Measurements from ENCODE around the gene ERN1. TPM values are rescaled to one million over a fixed set of nuclear protein-coding genes. Genes with fewer than 3 reads are reported as not detected.
"Not testable (repeated sequence)": the region's sequence is repeated elsewhere in the genome, so short reads cannot be mapped to it uniquely, and the experiment has no call there.

Gene ERN1
- 62.8 TPM for total RNA-seq

DNA sequence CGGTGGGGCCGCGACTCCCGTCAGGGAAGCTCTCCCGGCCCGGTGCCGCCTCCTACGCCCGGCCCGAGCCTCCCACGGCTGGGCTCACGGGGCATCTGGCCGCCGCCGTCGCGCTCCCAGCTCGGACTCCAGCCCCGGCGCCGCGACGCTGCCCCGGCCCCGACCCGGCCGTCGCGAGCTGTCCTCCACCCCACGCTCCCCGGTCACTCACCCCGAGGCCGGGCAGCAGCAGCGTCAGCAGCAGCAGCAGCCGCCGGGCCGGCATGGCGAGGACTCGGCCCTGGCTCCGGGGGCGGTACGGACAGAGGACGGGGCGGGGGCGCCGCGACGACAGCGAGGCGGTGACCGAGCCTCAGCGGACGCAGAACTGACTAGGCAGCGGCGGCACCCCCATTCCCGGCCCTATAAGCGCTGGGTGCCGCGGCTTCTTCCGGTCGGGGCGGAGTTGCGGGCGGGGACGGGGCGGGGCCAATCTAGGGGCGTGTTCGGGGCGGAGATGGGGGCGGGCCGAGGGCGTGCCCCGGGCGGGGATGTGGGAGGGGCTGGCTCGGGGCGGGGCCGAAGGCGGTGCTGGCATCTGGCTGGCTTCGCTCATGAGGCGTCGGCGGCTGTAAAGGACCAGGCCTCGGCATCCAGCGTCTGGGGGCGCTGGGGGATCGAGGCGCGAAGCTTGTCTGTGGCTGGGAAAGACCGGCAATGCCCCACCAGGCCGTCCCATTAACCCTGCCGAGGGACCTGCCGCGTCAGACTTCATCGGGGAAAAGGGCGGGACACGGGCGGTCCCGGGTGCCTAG is at the start of gene ERN1:
Gene ERN1, minus strand, starts transcription at position 380 of the 794 bp plus-strand sequence. Its CDS starts 115 bp downstream, at position 265.
- Histone ChIP-seq H3K4me1 (ENCODE audit: insufficient read depth, low read length) (peaks cover 44% of the 10 kb centered on the region), H3K9me3 (ENCODE audit: low read depth, low read length) (no peaks in the 10 kb centered on the region), H3K27me3 (ENCODE audit: insufficient read depth, low read length) (no peaks in the 10 kb centered on the region), H3K4me3 (ENCODE audit: low read length) (peak within 1 kb of the TSS; percentile 69)

DNA sequence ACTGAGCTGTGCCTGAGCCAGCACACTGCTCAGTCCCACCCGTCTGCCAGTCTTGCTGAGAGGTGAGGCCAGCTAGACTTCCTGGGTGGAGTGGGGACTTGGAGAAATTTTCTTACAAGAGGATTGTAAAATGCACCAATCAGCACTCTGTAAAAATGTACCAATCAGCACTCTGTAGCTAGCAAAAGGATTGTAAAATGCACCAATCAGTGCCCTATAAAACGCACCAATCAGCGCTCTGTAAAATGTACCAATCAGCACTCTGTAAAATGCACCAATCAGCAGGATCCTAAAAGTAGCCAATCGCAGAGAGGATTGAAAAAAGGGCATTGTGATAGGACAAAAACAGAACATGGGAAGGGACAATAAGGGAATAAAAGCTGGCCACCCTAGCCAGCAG is 49.1 kb upstream of the ERN1 start:
- H3K4me1 ChIP-seq (ENCODE audit: insufficient read depth, low read length) = peaks cover 80% of the 10 kb centered on the region
- not testable (repeated sequence) for H3K4me3 ChIP-seq (ENCODE audit: low read length); H3K9me3 ChIP-seq (ENCODE audit: low read depth, low read length); H3K27me3 ChIP-seq (ENCODE audit: insufficient read depth, low read length)

DNA sequence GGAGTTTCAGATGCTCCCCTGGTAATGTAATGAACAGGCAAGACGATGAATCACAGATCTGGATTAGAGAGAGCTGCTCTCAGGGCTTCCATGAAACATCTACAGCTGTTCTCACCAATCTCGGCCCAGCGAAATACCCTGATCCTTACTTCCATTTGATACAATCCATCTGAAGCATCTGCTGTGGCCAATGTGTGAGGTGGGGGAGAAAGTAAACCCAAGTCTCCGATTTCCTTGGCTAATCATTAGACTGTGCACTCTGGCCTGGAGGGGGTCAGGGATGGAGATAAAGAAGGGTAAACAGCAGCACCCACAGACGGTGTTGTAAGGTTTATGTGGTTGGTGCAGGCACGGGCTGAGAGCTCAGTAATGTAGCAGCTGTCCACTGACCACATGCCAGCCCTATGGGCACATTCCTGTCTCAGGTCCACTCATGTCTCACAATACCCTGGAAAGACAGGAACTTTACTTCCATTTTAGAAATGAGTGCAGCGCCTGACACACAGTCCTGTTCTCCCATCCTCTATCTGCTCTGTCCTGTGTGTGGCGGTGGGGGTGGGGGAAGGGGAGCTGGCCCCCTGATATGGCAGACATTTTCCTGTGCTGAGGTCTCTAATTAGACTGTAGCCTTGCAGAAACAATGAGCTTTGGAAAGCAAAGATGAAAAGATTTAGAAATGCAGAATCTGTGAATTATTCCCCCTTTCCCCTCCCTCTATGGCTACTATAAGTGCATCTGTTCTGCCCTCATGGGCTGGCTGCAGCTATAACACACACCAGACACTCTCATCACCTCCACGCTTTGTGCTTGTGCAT is 48.3 kb upstream of the ERN1 start:
- Histone ChIP-seq H3K4me1 (ENCODE audit: insufficient read depth, low read length) (peaks cover 80% of the 10 kb centered on the region), H3K4me3 (ENCODE audit: low read length) (no peak overlapping the region), H3K9me3 (ENCODE audit: low read depth, low read length) (no peaks in the 10 kb centered on the region), H3K27me3 (ENCODE audit: insufficient read depth, low read length) (no peaks in the 10 kb centered on the region)

DNA sequence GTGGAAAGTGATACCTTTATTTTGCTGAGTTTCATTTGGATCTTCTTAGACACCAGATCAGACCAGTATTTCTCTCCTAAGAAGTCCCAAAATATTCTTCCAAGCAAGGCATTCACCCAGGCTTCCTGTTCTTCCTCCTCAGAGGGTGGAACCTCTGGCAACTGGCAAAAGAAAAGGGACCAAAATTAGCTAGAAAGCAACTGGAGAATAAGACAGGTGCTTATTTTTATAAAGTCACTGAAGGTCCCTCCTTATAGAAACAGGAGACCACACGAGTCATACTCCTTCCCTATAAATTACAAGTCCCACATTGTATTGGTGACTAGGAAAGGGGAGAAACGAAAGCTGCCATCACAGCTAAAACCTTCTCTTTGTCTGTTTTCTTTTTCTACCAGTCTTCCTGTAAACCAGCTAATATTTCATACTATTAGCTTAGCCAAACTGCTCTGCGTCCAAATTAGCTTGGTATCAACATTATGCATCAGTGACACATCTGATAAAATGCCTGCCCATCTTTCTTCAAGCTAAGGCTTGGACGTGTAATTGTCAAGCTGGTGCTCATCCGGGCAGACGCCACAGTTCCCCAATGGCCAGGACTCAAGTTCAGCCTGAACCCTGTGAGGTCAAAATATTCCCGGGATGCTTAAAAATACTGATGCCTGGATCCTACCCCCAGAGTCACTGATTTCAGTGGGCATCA is 47.5 kb upstream of the ERN1 start:
- Histone ChIP-seq H3K27me3 (ENCODE audit: insufficient read depth, low read length) (no peaks in the 10 kb centered on the region), H3K4me1 (ENCODE audit: insufficient read depth, low read length) (peaks cover 75% of the 10 kb centered on the region), H3K9me3 (ENCODE audit: low read depth, low read length) (no peaks in the 10 kb centered on the region), H3K4me3 (ENCODE audit: low read length) (no peak overlapping the region)

DNA sequence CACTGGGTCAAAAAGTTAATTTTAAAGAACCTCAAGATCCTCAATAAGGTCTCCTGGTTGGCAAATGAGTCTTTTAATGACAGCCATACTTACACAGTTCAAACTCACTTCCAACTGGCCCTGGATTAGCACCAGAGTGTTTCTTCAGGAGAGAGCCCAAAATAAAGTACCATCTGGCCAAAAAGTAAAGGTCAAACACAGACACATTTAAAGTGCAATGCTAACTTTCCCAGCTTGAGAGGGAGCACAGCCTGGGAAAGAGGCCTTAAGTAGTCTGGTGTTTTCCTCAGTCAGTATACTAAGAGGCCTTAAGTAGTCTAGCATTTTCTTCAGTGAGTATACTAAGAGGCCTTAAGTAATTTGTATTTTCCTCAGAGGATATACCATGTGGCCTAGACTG is 46.6 kb upstream of the ERN1 start:
- Histone ChIP-seq H3K4me3 (ENCODE audit: low read length) (no peak overlapping the region), H3K27me3 (ENCODE audit: insufficient read depth, low read length) (no peaks in the 10 kb centered on the region), H3K9me3 (ENCODE audit: low read depth, low read length) (no peaks in the 10 kb centered on the region), H3K4me1 (ENCODE audit: insufficient read depth, low read length) (peaks cover 74% of the 10 kb centered on the region)

DNA sequence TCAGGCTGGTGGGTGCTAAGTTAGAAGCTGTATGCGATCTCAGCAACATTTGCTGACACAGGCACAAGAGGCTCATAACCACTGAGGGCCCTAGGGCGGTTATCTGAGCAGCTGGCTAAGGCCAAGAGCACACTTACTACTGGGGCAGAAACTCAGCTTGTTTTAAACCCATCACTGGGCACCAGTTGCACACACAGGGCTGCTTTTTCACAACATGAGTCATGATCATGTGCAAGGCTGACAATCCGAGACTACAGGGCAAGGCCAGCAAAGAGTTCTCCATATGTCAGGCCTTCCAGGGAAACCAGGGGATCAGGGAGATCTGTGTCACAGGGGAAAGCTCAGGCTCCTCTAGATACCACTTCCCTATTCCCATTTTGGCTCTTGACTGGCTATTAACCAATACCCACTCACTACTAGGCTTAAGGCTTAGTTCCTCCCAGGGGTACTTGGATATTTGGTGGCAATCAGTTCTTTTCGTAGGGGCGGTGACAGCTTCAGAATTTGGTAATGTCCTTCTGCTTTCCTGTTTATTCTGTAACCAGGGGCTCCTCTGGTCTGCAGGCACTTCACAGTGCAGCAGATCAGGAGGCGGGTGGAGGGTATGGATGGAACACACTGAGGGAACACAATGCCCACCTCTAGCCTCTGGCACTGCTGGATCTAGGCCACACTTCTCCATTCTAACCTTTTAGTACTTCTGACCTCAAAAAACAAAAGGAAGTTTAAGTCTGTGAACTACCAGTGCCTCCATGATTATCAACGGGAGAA is 44.9 kb upstream of the ERN1 start:
- peaks cover 58% of the 10 kb centered on the region for H3K4me1 ChIP-seq (ENCODE audit: insufficient read depth, low read length)
- no peaks in the 10 kb centered on the region for H3K9me3 ChIP-seq (ENCODE audit: low read depth, low read length)
- H3K27me3 ChIP-seq (ENCODE audit: insufficient read depth, low read length) = no peaks in the 10 kb centered on the region
- H3K4me3 ChIP-seq (ENCODE audit: low read length) = no peak overlapping the region

DNA sequence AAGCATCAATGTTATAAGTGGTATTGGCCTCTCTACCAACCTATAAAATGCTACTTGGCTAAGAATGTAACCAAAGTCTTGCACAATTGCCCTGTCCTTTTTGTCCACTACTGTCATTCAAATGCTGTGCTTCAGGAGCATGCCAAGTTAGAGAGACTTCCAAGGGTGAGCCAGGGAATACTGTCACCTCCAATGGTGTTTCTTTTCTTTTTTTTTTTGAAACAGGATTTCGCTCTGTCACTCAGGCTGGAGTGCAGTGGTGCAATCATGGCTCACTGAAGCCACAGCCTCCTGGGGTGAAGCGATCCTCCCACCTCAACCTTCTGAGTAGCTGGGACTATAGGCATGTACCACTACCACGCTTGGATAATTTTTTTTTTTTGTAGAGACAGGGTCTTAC is 43.7 kb upstream of the ERN1 start:
- H3K27me3 ChIP-seq (ENCODE audit: insufficient read depth, low read length) = no peaks in the 10 kb centered on the region
- peaks cover 48% of the 10 kb centered on the region for H3K4me1 ChIP-seq (ENCODE audit: insufficient read depth, low read length)
- H3K9me3 ChIP-seq (ENCODE audit: low read depth, low read length) = no peaks in the 10 kb centered on the region
- H3K4me3 ChIP-seq (ENCODE audit: low read length) = no peak overlapping the region

DNA sequence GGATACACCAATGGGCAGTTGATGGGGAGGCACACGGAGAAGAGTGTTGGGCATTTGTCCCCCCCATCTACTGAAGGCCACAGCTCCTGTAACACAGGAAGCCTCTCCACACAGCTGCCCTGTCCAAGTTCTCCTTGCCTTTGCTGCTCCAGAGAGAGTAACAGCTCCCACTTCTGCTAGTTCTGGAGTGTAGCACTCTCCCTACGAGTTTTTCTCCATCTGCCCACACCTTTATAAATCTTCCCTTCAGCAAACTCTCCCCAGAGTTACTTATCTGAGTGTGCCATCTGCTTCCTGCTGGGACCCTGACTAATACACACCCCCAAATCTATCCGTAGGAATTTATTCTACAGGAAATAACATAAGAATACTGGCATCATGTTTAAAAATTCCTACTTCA is 42.6 kb upstream of the ERN1 start:
- no peak overlapping the region for H3K4me3 ChIP-seq (ENCODE audit: low read length)
- H3K9me3 ChIP-seq (ENCODE audit: low read depth, low read length) = no peaks in the 10 kb centered on the region
- H3K27me3 ChIP-seq (ENCODE audit: insufficient read depth, low read length) = no peaks in the 10 kb centered on the region
- peaks cover 37% of the 10 kb centered on the region for H3K4me1 ChIP-seq (ENCODE audit: insufficient read depth, low read length)

DNA sequence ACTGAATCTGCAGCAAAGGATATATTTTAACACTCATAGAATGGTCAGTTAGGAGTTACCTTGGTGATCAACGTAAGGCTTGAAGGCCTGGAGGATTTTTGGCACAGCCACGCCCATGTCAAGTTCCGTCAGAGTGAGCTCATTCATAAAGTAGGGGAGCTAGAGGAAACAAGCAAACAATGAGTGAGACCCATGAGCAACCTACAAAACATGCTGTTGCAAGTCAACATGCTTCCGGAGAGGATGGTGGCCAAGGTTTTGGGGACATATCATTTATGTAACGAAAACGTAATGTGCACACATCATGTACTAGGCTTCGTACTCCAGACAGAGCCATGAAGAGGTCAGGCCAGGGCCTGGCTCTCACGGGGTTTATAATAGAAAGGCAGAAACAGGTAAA is 41.1 kb upstream of the ERN1 start:
- no peak overlapping the region for H3K4me3 ChIP-seq (ENCODE audit: low read length)
- H3K4me1 ChIP-seq (ENCODE audit: insufficient read depth, low read length) = peaks cover 29% of the 10 kb centered on the region
- H3K9me3 ChIP-seq (ENCODE audit: low read depth, low read length) = no peaks in the 10 kb centered on the region
- H3K27me3 ChIP-seq (ENCODE audit: insufficient read depth, low read length) = no peaks in the 10 kb centered on the region

DNA sequence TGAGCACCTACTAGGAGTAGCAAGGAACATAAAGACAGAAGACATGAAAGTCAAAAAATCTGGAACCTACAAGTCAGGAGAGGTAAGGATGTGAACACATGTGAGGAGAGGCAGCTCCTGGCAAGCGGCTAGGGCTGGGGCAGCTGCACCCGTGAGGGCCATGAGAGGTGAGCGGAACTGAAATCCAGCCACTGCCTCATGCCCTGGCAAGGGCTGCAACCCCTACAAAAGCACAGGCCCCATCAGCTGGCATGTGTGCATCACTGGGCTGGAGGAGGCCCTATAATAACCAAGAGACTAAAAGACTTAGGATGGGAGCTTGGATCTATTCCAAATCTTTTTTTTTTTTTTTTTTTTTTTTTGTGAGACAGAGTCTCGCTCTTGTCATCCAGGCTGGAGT is 40.3 kb upstream of the ERN1 start:
- Histone ChIP-seq H3K4me3 (ENCODE audit: low read length) (no peak overlapping the region), H3K27me3 (ENCODE audit: insufficient read depth, low read length) (no peaks in the 10 kb centered on the region), H3K9me3 (ENCODE audit: low read depth, low read length) (no peaks in the 10 kb centered on the region), H3K4me1 (ENCODE audit: insufficient read depth, low read length) (peaks cover 21% of the 10 kb centered on the region)

DNA sequence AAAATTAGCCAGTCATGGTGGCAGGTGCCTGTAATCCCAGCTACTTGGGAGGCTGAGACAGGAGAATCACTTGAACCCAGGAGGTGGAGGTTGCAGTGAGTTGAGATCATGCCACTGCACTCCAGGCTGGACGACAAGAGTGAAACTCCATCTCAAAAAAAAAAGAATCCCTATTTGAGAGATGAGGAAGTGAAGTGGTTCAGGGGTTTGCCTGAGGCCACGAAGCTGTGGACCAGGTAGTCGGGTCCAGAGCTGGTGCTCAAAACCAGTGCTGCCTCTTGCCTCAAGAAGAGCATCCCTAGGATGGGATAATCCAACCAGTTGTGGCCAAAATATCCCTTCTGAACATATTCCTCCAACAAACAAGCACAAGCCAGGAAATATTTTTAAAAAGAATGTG is 37.7 kb upstream of the ERN1 start:
- H3K9me3 ChIP-seq (ENCODE audit: low read depth, low read length); H3K4me1 ChIP-seq (ENCODE audit: insufficient read depth, low read length): not testable (repeated sequence)

DNA sequence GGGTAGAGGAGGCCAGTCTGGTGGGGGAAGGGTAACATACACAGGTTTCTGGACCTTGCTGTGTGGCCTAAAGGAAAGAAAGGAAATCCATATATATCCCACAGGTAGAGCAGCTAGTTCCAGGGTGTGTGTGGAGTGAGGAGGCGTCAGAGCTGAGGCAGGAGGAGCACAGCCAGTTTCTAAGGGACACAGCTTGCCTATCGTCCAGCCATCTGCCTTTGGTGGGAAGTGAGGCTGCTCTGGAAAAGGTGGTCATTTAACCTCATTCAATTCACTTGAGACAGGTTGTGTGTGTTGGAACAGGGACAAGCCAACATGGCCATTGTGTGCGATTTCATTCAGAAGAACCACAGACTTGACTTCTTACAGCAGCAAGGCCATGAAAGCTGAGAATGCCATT is 36.9 kb upstream of the ERN1 start:
- H3K4me1 ChIP-seq (ENCODE audit: insufficient read depth, low read length) = no peaks in the 10 kb centered on the region
- H3K4me3 ChIP-seq (ENCODE audit: low read length) = no peak overlapping the region
- H3K27me3 ChIP-seq (ENCODE audit: insufficient read depth, low read length) = no peaks in the 10 kb centered on the region
- H3K9me3 ChIP-seq (ENCODE audit: low read depth, low read length) = no peaks in the 10 kb centered on the region

More for the DNA sequence above, 37.7 kb upstream of the ERN1 start:
- H3K4me3 ChIP-seq (ENCODE audit: low read length); H3K27me3 ChIP-seq (ENCODE audit: insufficient read depth, low read length): not testable (repeated sequence)

DNA sequence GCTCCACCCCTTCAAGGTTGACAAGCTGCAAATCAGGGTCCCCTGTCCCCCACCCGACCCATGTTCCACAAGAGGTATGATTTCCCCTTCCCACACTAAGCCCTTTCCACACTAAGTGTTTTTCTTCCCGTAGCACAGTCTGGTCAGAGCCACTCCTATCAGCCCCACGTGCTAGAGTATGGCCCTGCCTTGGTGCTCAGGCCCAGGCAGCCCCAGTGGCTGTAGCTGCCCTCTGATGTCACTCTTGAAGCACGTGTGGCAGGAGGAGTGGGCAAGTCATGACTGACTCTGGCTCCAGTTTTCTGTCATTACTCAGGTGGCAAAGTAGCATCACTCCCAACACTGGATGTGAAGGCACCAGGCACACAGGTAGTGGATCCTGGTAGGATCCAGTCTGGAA is 35.4 kb upstream of the ERN1 start:
- no peak overlapping the region for H3K4me3 ChIP-seq (ENCODE audit: low read length)

DNA sequence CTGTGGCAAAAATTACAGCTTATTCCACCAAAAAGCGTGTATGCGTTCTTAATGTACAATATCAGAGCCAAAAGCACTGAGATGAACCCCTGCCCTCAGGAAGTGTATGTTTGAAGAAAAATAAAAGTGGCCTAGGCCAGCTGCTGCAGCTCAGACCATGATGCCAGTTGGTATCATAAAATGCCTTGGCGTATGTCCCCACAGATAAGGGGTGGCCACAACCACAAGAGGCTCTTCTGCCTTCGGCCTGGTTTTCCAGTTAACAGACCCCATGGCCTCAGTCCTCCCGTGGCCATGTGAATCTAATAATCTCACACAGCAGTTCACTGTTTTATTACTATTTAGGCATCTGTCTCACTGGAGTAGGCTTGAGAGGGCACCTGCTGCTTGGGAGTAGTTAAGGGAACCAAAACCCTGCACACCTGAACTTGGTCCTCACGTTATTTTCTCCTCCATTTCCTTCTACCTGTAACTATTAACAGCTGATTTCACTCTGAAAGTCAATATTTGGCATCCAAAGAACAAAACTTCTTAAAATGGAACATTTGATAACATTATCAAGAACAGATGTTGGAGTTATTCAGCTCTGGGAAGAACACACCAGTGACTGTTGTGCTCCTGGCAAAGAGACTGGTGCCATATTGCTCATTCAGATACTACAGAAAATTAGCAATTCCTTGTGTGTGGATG is 34.8 kb upstream of the ERN1 start:
- Histone ChIP-seq H3K4me3 (ENCODE audit: low read length) (no peak overlapping the region), H3K27me3 (ENCODE audit: insufficient read depth, low read length) (no peaks in the 10 kb centered on the region), H3K4me1 (ENCODE audit: insufficient read depth, low read length) (no peaks in the 10 kb centered on the region), H3K9me3 (ENCODE audit: low read depth, low read length) (no peaks in the 10 kb centered on the region)

More for the DNA sequence above, 35.4 kb upstream of the ERN1 start:
- no peaks in the 10 kb centered on the region for H3K4me1 ChIP-seq (ENCODE audit: insufficient read depth, low read length)
- H3K9me3 ChIP-seq (ENCODE audit: low read depth, low read length) = no peaks in the 10 kb centered on the region
- H3K27me3 ChIP-seq (ENCODE audit: insufficient read depth, low read length) = no peaks in the 10 kb centered on the region
